Measurements from ENCODE around the gene POC1A. TPM values are rescaled to one million over a fixed set of nuclear protein-coding genes. Genes with fewer than 3 reads are reported as not detected.

The POC1A gene
- total RNA-seq, 1 experiment from 2014 or later = 16.1 TPM

- H3K4me1 ChIP-seq (ENCODE audit: insufficient read depth, low read length, poor library complexity, severe bottlenecking) = no peaks in the 10 kb centered on the region
- no peak for TF ChIP-seq EZH2 (IDR thresholded peaks at IDR 0.05; ENCODE audit: borderline replicate concordance, low read depth, low read length, poor library complexity, severe bottlenecking)
- TF ChIP-seq CTCF (conservative IDR thresholded peaks at IDR 0.05; ENCODE audit: low read depth, low read length) = no peak
- ChIA-PET CTCF (no interaction called here), POLR2A (ENCODE audit: low non-redundant PET) (no interaction called here)
- H3K9me3 ChIP-seq (ENCODE audit: low read depth, low read length, poor library complexity, severe bottlenecking) = no peaks in the 10 kb centered on the region
- no peaks in the 10 kb centered on the region for H3K27me3 ChIP-seq (replicated peaks; ENCODE audit: insufficient read depth, low read depth, low read length, poor library complexity)
- no peak overlapping the region for H3K4me3 ChIP-seq (ENCODE audit: low read depth, low read length, poor library complexity, severe bottlenecking)
- no TSS peak for BruUV-seq (replicated peaks)
- no peak for DNase-seq (ENCODE audit: low spot score)
- no peak overlapping the region for H3K27ac ChIP-seq (ENCODE audit: low read depth, low read length, poor library complexity, severe bottlenecking)
- H3K36me3 ChIP-seq (ENCODE audit: insufficient read depth, low read length, poor library complexity, severe bottlenecking) = no peaks in the 10 kb centered on the region
- intact Hi-C loops (cut with micrococcal nuclease; ENCODE audit: unreplicated experiment) = no loop called here
Observed at GRCh38 chr3:52135332-52135731, 18.9 kb downstream of the POC1A start.

GRCh38 chr3:52134761-52135160 is 19.5 kb downstream of the POC1A start:
- Histone ChIP-seq H3K27me3 (replicated peaks; ENCODE audit: insufficient read depth, low read depth, low read length, poor library complexity) (no peaks in the 10 kb centered on the region), H3K9me3 (ENCODE audit: low read depth, low read length, poor library complexity, severe bottlenecking) (no peaks in the 10 kb centered on the region), H3K27ac (ENCODE audit: low read depth, low read length, poor library complexity, severe bottlenecking) (no peak overlapping the region), H3K36me3 (ENCODE audit: insufficient read depth, low read length, poor library complexity, severe bottlenecking) (no peaks in the 10 kb centered on the region), H3K4me3 (ENCODE audit: low read depth, low read length, poor library complexity, severe bottlenecking) (no peak overlapping the region), H3K4me1 (ENCODE audit: insufficient read depth, low read length, poor library complexity, severe bottlenecking) (no peaks in the 10 kb centered on the region)
- no TSS peak for BruUV-seq (replicated peaks)
- POLR2A ChIA-PET (ENCODE audit: low non-redundant PET) = no interaction called here
- DNase-seq (ENCODE audit: low spot score) = no peak
- TF ChIP-seq CTCF (conservative IDR thresholded peaks at IDR 0.05; ENCODE audit: low read depth, low read length) (no peak), EZH2 (IDR thresholded peaks at IDR 0.05; ENCODE audit: borderline replicate concordance, low read depth, low read length, poor library complexity, severe bottlenecking) (no peak)
- CTCF ChIA-PET = no interaction called here
- intact Hi-C loops (cut with micrococcal nuclease; ENCODE audit: unreplicated experiment) = no loop called here

- Histone ChIP-seq H3K27me3 (replicated peaks; ENCODE audit: insufficient read depth, low read depth, low read length, poor library complexity) (no peaks in the 10 kb centered on the region), H3K27ac (ENCODE audit: low read depth, low read length, poor library complexity, severe bottlenecking) (no peak overlapping the region), H3K36me3 (ENCODE audit: insufficient read depth, low read length, poor library complexity, severe bottlenecking) (no peaks in the 10 kb centered on the region), H3K9me3 (ENCODE audit: low read depth, low read length, poor library complexity, severe bottlenecking) (no peaks in the 10 kb centered on the region), H3K4me1 (ENCODE audit: insufficient read depth, low read length, poor library complexity, severe bottlenecking) (no peaks in the 10 kb centered on the region), H3K4me3 (ENCODE audit: low read depth, low read length, poor library complexity, severe bottlenecking) (no peak overlapping the region)
- no peak for TF ChIP-seq CTCF (conservative IDR thresholded peaks at IDR 0.05; ENCODE audit: low read depth, low read length)
- TF ChIP-seq EZH2 (IDR thresholded peaks at IDR 0.05; ENCODE audit: borderline replicate concordance, low read depth, low read length, poor library complexity, severe bottlenecking) = no peak
- ChIA-PET POLR2A (ENCODE audit: low non-redundant PET) (no interaction called here), CTCF (no interaction called here)
- BruUV-seq (replicated peaks) = no TSS peak
- intact Hi-C loops (cut with micrococcal nuclease; ENCODE audit: unreplicated experiment) = no loop called here
- no peak for DNase-seq (ENCODE audit: low spot score)
Observed at GRCh38 chr3:52132930-52133329, 21.3 kb downstream of the POC1A start.

All from A673 (cell line).